Activated T-helper 9 cell treated with anti-CD3 and anti-CD28 coated beads, Interleukin-2, amount 50 U/mL, for 16 hours (primary cell): ENCODE results near the gene VANGL2.

Experiments
- DNase-seq: peaks from one replicate; pipeline ENCODE4 v3.0.0-alpha.2; 2020; ENCODE audit warnings: low read depth

The VANGL2 gene

GRCh38 chr1:160428655-160429054, 28.3 kb downstream of the VANGL2 start:
- peak; percentile 15 for DNase-seq

GRCh38 chr1:160429125-160429561, 28.8 kb downstream of the VANGL2 start:
- no peak for DNase-seq

GRCh38 chr1:160429702-160430535, 29.6 kb downstream of the VANGL2 start:
- DNase-seq, result no peak

- no peak for DNase-seq
Observed at GRCh38 chr1:160431006-160431405, 30.6 kb downstream of the VANGL2 start.

GRCh38 chr1:160431571-160431970, 31.2 kb downstream of the VANGL2 start:
- DNase-seq, result no peak

- no peak for DNase-seq
Observed at GRCh38 chr1:160432371-160432786, 32.0 kb downstream of the VANGL2 start.

- no peak for DNase-seq
Observed at GRCh38 chr1:160436966-160437365, 36.6 kb downstream of the VANGL2 start.

- DNase-seq, result no peak
Observed at GRCh38 chr1:160437432-160438316, 37.3 kb downstream of the VANGL2 start.

GRCh38 chr1:160438317-160438918, 38.1 kb downstream of the VANGL2 start:
- no peak for DNase-seq

GRCh38 chr1:160438935-160439334, 38.6 kb downstream of the VANGL2 start:
- DNase-seq, result no peak

GRCh38 chr1:160439718-160440117, 39.4 kb downstream of the VANGL2 start:
- no peak for DNase-seq

- DNase-seq, result no peak
Observed at GRCh38 chr1:160446945-160447600, 46.7 kb downstream of the VANGL2 start.

- no peak for DNase-seq
Observed at GRCh38 chr1:160449494-160449893, 49.1 kb downstream of the VANGL2 start.

- no peak for DNase-seq
Observed at GRCh38 chr1:160451119-160451858, 50.9 kb downstream of the VANGL2 start.

GRCh38 chr1:160451859-160452232, 51.5 kb downstream of the VANGL2 start:
- DNase-seq, result no peak

GRCh38 chr1:160453443-160453842, 53.1 kb downstream of the VANGL2 start:
- no peak for DNase-seq

GRCh38 chr1:160454371-160455152, 54.2 kb downstream of the VANGL2 start:
- no peak for DNase-seq

GRCh38 chr1:160455153-160455517, 54.8 kb downstream of the VANGL2 start:
- no peak for DNase-seq

- DNase-seq, result no peak
Observed at GRCh38 chr1:160459056-160459455, 58.7 kb downstream of the VANGL2 start.

GRCh38 chr1:160459687-160460086, 59.3 kb downstream of the VANGL2 start:
- no peak for DNase-seq

- DNase-seq, result no peak
Observed at GRCh38 chr1:160460214-160460642, 59.9 kb downstream of the VANGL2 start.
